HepG2 (cell line): ENCODE measurements around the gene LPIN3. TPM values are rescaled to one million over a fixed set of nuclear protein-coding genes. Genes with fewer than 3 reads are reported as not detected.

Experiments used
- ATAD3A ChIP-seq: sonication (generic); formaldehyde crosslinking; IDR thresholded peaks from 2 replicates; pipeline ENCODE4 v1.4.0; 2020; ENCODE audit warnings: missing genetic modification reagents
- CCAR2 ChIP-seq: fragments of 200-400 bp; formaldehyde crosslinking; optimal IDR thresholded peaks from 2 replicates; pipeline ENCODE3; 2018; ENCODE audit warnings: low read depth, mild to moderate bottlenecking, low read length, moderate library complexity
- GABPA ChIP-seq, 2 experiments: IDR thresholded peaks; 2 replicates each; pipeline ENCODE4 v1.6.1; 2011 to 2016; ENCODE audit warnings: low read depth in 2 of 2, low read length in 1 of 2, missing biosample characterization in 1 of 2, missing genetic modification characterization in 1 of 2
- MED13 ChIP-seq: sonication (generic); formaldehyde crosslinking; IDR thresholded peaks from 2 replicates; pipeline ENCODE4 v1.5.0; 2020; ENCODE audit warnings: missing genetic modification reagents
- MXD4 ChIP-seq: IDR thresholded peaks from 2 replicates; pipeline ENCODE4 v1.6.1; 2016; ENCODE audit warnings: mild to moderate bottlenecking, missing biosample characterization, missing genetic modification reagents
- NCOA5 ChIP-seq: sonication (generic); formaldehyde crosslinking; IDR thresholded peaks from 2 replicates; pipeline ENCODE4 v1.4.0; 2020; ENCODE audit warnings: missing genetic modification reagents
- PAWR ChIP-seq: sonication (generic); formaldehyde crosslinking; IDR thresholded peaks from 2 replicates; pipeline ENCODE4 v1.4.0; 2020; ENCODE audit warnings: missing genetic modification reagents, mild to moderate bottlenecking, borderline replicate concordance
- REL ChIP-seq: sonication (generic); formaldehyde crosslinking; conservative IDR thresholded peaks from 2 replicates; pipeline ENCODE4 v1.8.0; 2022; ENCODE audit warnings: mild to moderate bottlenecking, missing genetic modification reagents, moderate library complexity
- SAFB2 ChIP-seq: sonication (generic); formaldehyde crosslinking; IDR thresholded peaks from 2 replicates; pipeline ENCODE4 v1.5.1; 2020; ENCODE audit warnings: missing genetic modification reagents, low read depth, mild to moderate bottlenecking, borderline replicate concordance
- SOX6 ChIP-seq, 2 experiments: fragments of 450-650 bp in 1 of 2; sonication (generic) in 1 of 2; formaldehyde crosslinking in 1 of 2; IDR thresholded peaks; 2 replicates each; pipeline versions ENCODE4 v1.4.0 to v1.6.1; 2017 to 2020; ENCODE audit warnings: antibody characterized with exemption in 1 of 2, mild to moderate bottlenecking in 1 of 2, missing genetic modification reagents in 1 of 2
- ZNF34 ChIP-seq: sonication (generic); formaldehyde crosslinking; IDR thresholded peaks from 2 replicates; pipeline ENCODE4 v1.4.0; 2020; ENCODE audit warnings: mild to moderate bottlenecking, missing genetic modification reagents, borderline replicate concordance
- ZNF460 ChIP-seq: sonication (generic); formaldehyde crosslinking; IDR thresholded peaks from 2 replicates; pipeline ENCODE4 v1.5.1; 2020; ENCODE audit warnings: missing genetic modification reagents, mild to moderate bottlenecking, borderline replicate concordance
- ZNF674 ChIP-seq: sonication (generic); formaldehyde crosslinking; IDR thresholded peaks from 2 replicates; pipeline ENCODE4 v1.5.0; 2020; ENCODE audit warnings: low read depth, mild to moderate bottlenecking, missing genetic modification reagents
- polyA plus RNA-seq, 8 experiments: library from polyadenylated mRNA; depleted of rRNA in 3 of 8; stranded (reverse) in 7 of 8; unstranded in 1 of 8; fragments of >200 nt; fragmentation: Illumina TruSeq in 4 of 8; extraction: Trizol in 4 of 8; gene quantifications; 2 replicates each; pipeline versions ENCODE4 v1.2.1 to v1.2.3, GENCODE V29; 2011 to 2016; ENCODE audit warnings: low read depth in 4 of 8, missing spikeins in 1 of 8, mixed read lengths in 1 of 8; ENCODE audit not compliant: insufficient read depth in 1 of 8
- total RNA-seq, 5 experiments: library from RNA; depleted of rRNA; stranded (reverse); fragments of >200 nt; fragmentation: Illumina TruSeq; extraction: Trizol; gene quantifications; 2 replicates each; pipeline ENCODE4 v1.2.3, GENCODE V29; 2016; ENCODE audit warnings: low read depth in 1 of 5
- TF ChIP-seq, protein P1 (sequence below): IDR thresholded peaks from 2 replicates; pipeline ENCODE4 v1.6.1; 2018; ENCODE audit warnings: missing genetic modification reagents
- TF ChIP-seq, protein P2 (sequence below): sonication (generic); IDR thresholded peaks from 2 replicates; pipeline ENCODE4 v1.6.1; 2016; ENCODE audit warnings: low read depth, borderline replicate concordance
- TF ChIP-seq, protein P3 (sequence below): sonication (generic); formaldehyde crosslinking; IDR thresholded peaks from 2 replicates; pipeline ENCODE4 v1.9.0; 2021; ENCODE audit warnings: missing genetic modification reagents, mild to moderate bottlenecking, borderline replicate concordance
- TF ChIP-seq, protein P4 (sequence below): sonication (generic); formaldehyde crosslinking; IDR thresholded peaks from 2 replicates; pipeline ENCODE4 v1.5.0; 2020; ENCODE audit warnings: missing genetic modification reagents
- TF ChIP-seq, protein P5 (sequence below): sonication (generic); formaldehyde crosslinking; IDR thresholded peaks from 2 replicates; pipeline ENCODE4 v1.5.1; 2020; ENCODE audit warnings: mild to moderate bottlenecking, missing genetic modification reagents, borderline replicate concordance

Gene LPIN3
- total and polyA plus RNA-seq, 2 of the 13 experiments (the other 11 are each of a cell fraction or from before 2014, with no cell fraction given): 14.2 to 28.6 TPM

DNA sequence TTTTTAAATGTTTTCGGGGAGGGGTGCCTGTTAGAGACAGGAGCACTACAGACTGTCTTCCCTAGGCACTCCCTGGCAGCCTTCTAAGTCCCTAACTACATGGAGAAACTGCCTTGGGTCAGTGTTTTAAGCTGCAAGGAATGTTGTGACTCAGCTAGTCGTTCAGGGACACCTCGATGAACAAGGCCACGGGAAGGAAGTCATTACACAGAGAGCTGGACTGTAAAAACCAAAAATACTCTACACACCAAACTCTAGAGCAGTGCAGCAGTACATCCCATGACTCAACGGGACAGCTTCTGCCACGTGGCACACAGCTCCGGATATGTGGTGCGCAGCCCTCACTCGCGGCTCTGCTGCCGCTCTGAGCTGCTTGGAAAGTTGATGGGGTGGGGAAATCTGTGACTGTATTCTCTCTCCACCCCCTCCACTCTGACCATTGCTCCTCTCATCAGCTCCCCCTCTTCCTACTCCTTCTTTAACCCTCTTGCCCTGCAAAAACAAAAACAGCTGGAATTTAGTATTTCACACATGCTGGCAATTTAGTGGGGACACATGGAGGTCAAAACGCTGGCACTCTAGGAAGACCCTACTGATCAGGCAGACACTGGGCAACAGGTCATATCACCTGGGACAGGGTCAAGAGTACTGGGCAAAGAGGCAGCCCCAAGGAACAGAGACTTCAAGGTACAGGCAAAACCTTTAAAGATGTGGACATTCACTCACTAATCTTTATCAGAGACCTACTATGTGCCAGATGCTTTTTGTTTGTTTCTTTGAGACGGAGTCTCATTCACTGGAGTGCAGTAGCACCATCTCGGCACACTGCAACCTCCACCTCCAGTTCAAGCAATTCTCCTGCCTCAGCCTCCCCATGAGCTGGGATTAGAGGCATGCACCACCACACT lies 10.9 kb upstream of the LPIN3 start (continued):
- TF ChIP-seq, protein P1, sequence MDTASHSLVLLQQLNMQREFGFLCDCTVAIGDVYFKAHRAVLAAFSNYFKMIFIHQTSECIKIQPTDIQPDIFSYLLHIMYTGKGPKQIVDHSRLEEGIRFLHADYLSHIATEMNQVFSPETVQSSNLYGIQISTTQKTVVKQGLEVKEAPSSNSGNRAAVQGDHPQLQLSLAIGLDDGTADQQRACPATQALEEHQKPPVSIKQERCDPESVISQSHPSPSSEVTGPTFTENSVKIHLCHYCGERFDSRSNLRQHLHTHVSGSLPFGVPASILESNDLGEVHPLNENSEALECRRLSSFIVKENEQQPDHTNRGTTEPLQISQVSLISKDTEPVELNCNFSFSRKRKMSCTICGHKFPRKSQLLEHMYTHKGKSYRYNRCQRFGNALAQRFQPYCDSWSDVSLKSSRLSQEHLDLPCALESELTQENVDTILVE (CRISPR knock-in tag): no peak
- peak; percentile 77; the same call in 1 of the 2 replicates for TF ChIP-seq ZNF34 (CRISPR knock-in tag)
- no peak for TF ChIP-seq ZNF674 (CRISPR knock-in tag)
- TF ChIP-seq, protein P2, sequence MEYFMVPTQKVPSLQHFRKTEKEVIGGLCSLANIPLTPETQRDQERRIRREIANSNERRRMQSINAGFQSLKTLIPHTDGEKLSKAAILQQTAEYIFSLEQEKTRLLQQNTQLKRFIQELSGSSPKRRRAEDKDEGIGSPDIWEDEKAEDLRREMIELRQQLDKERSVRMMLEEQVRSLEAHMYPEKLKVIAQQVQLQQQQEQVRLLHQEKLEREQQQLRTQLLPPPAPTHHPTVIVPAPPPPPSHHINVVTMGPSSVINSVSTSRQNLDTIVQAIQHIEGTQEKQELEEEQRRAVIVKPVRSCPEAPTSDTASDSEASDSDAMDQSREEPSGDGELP: no peak
- TF ChIP-seq ZNF460 (CRISPR knock-in tag): no peak
- TF ChIP-seq MXD4 (CRISPR knock-in tag): peak; percentile 45
- no peak for TF ChIP-seq PAWR (CRISPR knock-in tag)
- no peak for TF ChIP-seq NCOA5 (CRISPR knock-in tag)
- no peak for TF ChIP-seq MED13
- TF ChIP-seq GABPA (IDR thresholded peaks at IDR 0.05; ENCODE audit: low read depth, low read length): no peak
- TF ChIP-seq GABPA (CRISPR knock-in tag; IDR thresholded peaks at IDR 0.05; ENCODE audit: low read depth): no peak
- no peak for TF ChIP-seq SOX6 (IDR thresholded peaks at IDR 0.05)
- TF ChIP-seq SOX6 (CRISPR knock-in tag; IDR thresholded peaks at IDR 0.05): no peak
- TF ChIP-seq REL (CRISPR knock-in tag): no peak
- TF ChIP-seq SAFB2: 0 out of 2 replicates have a peak, but pooled peaks have one; percentile 29
- TF ChIP-seq ATAD3A: no peak
- TF ChIP-seq, protein P3, sequence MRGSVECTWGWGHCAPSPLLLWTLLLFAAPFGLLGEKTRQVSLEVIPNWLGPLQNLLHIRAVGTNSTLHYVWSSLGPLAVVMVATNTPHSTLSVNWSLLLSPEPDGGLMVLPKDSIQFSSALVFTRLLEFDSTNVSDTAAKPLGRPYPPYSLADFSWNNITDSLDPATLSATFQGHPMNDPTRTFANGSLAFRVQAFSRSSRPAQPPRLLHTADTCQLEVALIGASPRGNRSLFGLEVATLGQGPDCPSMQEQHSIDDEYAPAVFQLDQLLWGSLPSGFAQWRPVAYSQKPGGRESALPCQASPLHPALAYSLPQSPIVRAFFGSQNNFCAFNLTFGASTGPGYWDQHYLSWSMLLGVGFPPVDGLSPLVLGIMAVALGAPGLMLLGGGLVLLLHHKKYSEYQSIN (CRISPR knock-in tag): no peak
- TF ChIP-seq CCAR2: no peak
- TF ChIP-seq, protein P4, sequence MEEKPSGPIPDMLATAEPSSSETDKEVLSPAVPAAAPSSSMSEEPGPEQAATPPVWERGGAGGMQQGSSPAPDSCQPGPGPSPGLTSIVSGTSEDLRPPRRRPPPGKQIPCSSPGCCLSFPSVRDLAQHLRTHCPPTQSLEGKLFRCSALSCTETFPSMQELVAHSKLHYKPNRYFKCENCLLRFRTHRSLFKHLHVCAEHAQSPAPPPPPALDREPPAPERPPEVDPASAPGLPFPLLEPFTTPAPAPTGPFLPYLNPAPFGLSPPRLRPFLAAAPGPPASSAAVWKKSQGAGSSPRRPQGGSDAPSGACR (CRISPR knock-in tag): no peak
- TF ChIP-seq, protein P5, sequence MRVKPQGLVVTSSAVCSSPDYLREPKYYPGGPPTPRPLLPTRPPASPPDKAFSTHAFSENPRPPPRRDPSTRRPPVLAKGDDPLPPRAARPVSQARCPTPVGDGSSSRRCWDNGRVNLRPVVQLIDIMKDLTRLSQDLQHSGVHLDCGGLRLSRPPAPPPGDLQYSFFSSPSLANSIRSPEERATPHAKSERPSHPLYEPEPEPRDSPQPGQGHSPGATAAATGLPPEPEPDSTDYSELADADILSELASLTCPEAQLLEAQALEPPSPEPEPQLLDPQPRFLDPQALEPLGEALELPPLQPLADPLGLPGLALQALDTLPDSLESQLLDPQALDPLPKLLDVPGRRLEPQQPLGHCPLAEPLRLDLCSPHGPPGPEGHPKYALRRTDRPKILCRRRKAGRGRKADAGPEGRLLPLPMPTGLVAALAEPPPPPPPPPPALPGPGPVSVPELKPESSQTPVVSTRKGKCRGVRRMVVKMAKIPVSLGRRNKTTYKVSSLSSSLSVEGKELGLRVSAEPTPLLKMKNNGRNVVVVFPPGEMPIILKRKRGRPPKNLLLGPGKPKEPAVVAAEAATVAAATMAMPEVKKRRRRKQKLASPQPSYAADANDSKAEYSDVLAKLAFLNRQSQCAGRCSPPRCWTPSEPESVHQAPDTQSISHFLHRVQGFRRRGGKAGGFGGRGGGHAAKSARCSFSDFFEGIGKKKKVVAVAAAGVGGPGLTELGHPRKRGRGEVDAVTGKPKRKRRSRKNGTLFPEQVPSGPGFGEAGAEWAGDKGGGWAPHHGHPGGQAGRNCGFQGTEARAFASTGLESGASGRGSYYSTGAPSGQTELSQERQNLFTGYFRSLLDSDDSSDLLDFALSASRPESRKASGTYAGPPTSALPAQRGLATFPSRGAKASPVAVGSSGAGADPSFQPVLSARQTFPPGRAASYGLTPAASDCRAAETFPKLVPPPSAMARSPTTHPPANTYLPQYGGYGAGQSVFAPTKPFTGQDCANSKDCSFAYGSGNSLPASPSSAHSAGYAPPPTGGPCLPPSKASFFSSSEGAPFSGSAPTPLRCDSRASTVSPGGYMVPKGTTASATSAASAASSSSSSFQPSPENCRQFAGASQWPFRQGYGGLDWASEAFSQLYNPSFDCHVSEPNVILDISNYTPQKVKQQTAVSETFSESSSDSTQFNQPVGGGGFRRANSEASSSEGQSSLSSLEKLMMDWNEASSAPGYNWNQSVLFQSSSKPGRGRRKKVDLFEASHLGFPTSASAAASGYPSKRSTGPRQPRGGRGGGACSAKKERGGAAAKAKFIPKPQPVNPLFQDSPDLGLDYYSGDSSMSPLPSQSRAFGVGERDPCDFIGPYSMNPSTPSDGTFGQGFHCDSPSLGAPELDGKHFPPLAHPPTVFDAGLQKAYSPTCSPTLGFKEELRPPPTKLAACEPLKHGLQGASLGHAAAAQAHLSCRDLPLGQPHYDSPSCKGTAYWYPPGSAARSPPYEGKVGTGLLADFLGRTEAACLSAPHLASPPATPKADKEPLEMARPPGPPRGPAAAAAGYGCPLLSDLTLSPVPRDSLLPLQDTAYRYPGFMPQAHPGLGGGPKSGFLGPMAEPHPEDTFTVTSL (CRISPR knock-in tag): no peak
